ENCODE measurements around the gene SURF4. TPM values are rescaled to one million over a fixed set of nuclear protein-coding genes. Genes with fewer than 3 reads are reported as not detected.
"Not testable (repeated sequence)": the region's sequence is repeated elsewhere in the genome, so short reads cannot be mapped to it uniquely, and the experiment has no call there.

The SURF4 gene
- total RNA-seq, 1 donor from 2014 or later = 169 TPM

DNA sequence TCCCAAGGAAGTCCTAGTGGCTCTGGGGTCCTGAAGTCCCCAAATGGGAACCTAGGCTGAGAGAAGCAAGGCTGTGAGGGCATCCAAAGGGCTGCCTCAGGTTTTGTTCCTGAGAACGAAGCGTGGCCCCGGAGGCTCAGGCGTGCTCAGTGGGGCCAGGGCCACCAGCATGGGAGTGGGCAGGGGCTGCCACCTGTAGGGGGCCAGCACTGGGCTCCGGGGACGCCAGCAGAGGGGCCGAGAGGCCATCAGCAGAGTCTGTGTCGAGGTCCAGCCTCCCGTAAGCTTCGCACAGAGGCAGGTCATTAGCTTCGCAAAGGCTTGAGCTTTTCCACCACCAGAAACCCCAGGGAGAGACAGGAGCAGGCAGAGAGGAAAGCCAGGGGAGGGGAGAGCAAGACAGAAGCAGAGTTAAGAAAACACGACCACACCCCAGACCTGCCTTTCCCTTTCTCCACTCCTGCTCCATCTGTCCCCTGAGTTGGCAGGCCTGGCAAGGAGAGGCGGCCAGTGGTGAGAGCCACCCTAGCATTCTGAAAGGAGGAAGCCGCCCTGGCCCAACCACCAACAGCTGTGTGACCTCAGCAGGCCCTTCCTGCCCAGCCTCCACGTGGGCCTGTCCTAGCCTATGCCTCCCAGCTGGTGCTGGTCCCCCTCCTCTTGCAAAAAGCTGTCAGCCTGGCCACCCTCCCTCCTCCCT is 34.3 kb downstream of the SURF4 start:
- H3K4me1 Mint-ChIP-seq (ENCODE audit: unreplicated experiment) = peaks cover 6% of the 10 kb centered on the region
- no peaks in the 10 kb centered on the region for H3K9me3 Mint-ChIP-seq (ENCODE audit: unreplicated experiment)
- TF ChIP-seq CTCF (IDR thresholded peaks at IDR 0.05; ENCODE audit: unreplicated experiment) = no peak
- H3K27ac Mint-ChIP-seq (ENCODE audit: unreplicated experiment) = no peak overlapping the region
- peaks cover 8% of the 10 kb centered on the region for H3K27me3 Mint-ChIP-seq (ENCODE audit: unreplicated experiment)
- DNase-seq (ENCODE audit: low spot score) = no peak
- no peak overlapping the region for H3K4me3 Mint-ChIP-seq (ENCODE audit: unreplicated experiment)
- H3K36me3 Mint-ChIP-seq (ENCODE audit: low read depth, unreplicated experiment) = peaks cover 18% of the 10 kb centered on the region

DNA sequence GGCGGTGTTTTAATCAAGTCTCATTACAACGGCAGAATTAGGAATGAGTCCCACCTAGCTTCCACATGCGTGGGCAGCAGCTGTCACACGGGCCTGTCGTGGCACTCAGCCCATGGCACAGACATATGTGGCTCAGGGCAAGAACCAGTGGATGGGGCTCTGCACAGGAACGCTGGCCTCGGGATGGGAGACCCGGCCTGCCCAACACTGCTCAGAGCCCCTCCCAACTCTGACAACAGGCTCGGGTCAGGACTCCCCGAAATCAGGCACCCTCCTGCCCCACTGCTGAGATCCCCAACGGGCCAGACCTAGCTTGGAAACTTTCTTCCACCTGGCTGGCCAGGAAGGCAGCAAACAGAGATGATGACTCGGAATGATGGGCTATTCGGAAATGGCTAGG is 34.9 kb downstream of the SURF4 start:
- no peak for TF ChIP-seq CTCF (IDR thresholded peaks at IDR 0.05; ENCODE audit: unreplicated experiment)
- Mint-ChIP-seq H3K27ac (ENCODE audit: unreplicated experiment) (no peak overlapping the region), H3K27me3 (ENCODE audit: unreplicated experiment) (peaks cover 8% of the 10 kb centered on the region), H3K36me3 (ENCODE audit: low read depth, unreplicated experiment) (peaks cover 18% of the 10 kb centered on the region), H3K4me3 (ENCODE audit: unreplicated experiment) (no peak overlapping the region), H3K9me3 (ENCODE audit: unreplicated experiment) (no peaks in the 10 kb centered on the region), H3K4me1 (ENCODE audit: unreplicated experiment) (peaks cover 3% of the 10 kb centered on the region)
- no peak for DNase-seq (ENCODE audit: low spot score)

DNA sequence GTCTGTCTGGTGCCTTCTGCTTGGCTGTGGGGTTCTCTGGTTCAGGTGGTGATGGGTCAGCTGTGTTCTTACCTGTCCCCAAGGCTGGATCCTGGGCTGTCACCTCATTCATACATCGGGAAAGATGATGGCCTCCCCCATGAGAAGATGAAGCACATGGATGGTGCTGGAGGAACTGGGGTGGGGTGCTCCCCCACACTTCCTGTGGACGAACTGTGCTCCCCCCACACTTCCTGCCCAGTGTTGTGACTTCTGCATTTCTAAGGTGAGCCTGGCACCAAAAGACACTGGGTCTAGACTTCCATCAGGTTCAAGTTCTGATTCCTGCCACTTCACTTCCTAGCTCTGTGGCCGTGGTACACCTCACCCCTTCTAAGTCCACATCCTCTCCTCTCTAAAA is 35.6 kb downstream of the SURF4 start:
- DNase-seq (ENCODE audit: low spot score) = no peak
- peaks cover 21% of the 10 kb centered on the region for H3K36me3 Mint-ChIP-seq (ENCODE audit: low read depth, unreplicated experiment)
- H3K27me3 Mint-ChIP-seq (ENCODE audit: unreplicated experiment) = peaks cover 8% of the 10 kb centered on the region
- no peak overlapping the region for H3K4me3 Mint-ChIP-seq (ENCODE audit: unreplicated experiment)
- no peak overlapping the region for H3K27ac Mint-ChIP-seq (ENCODE audit: unreplicated experiment)
- peaks cover 8% of the 10 kb centered on the region for H3K4me1 Mint-ChIP-seq (ENCODE audit: unreplicated experiment)
- H3K9me3 Mint-ChIP-seq (ENCODE audit: unreplicated experiment) = no peaks in the 10 kb centered on the region
- no peak for TF ChIP-seq CTCF (IDR thresholded peaks at IDR 0.05; ENCODE audit: unreplicated experiment)

DNA sequence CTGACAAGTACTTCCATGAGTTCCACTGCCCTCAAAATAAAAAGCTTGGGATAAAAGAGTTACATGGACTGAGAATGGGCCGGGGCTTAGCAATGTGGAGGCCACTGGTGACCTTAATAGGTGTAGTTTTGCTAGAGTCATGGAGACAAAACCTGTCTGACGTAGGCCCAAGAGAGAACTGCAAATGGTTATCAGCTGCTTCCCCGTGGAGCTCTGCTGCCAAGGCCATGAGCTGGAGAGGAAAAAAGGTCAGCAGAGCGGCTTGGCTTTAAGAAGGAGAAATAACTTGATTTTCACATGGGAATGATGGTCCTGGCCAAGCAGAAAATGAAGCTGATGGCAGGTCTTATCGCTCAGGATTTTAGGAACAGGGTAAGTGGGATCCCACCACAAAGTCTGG is 36.2 kb downstream of the SURF4 start:
- no peak for TF ChIP-seq CTCF (IDR thresholded peaks at IDR 0.05; ENCODE audit: unreplicated experiment)
- Mint-ChIP-seq H3K27ac (ENCODE audit: unreplicated experiment) (no peak overlapping the region), H3K4me1 (ENCODE audit: unreplicated experiment) (peaks cover 12% of the 10 kb centered on the region), H3K27me3 (ENCODE audit: unreplicated experiment) (peaks cover 6% of the 10 kb centered on the region), H3K36me3 (ENCODE audit: low read depth, unreplicated experiment) (peaks cover 21% of the 10 kb centered on the region), H3K4me3 (ENCODE audit: unreplicated experiment) (peak overlapping the region; percentile 38), H3K9me3 (ENCODE audit: unreplicated experiment) (no peaks in the 10 kb centered on the region)
- DNase-seq (ENCODE audit: low spot score) = no peak

GRCh38 chr9:133335924-133336811 is 39.7 kb downstream of the SURF4 start, which contains the start of gene SURF6:
Gene SURF6, minus strand, starts transcription at chr9:133336188. Its CDS starts 56 bp downstream, at chr9:133336132.
- no peak for TF ChIP-seq CTCF (IDR thresholded peaks at IDR 0.05; ENCODE audit: unreplicated experiment)
- H3K4me3 Mint-ChIP-seq (ENCODE audit: unreplicated experiment) = peak within 1 kb of the TSS; percentile 98
- H3K4me1 Mint-ChIP-seq (ENCODE audit: unreplicated experiment) = peaks cover 20% of the 10 kb centered on the region
- H3K9me3 Mint-ChIP-seq (ENCODE audit: unreplicated experiment) = no peaks in the 10 kb centered on the region
- H3K27me3 Mint-ChIP-seq (ENCODE audit: unreplicated experiment) = peaks cover 6% of the 10 kb centered on the region
- peak within 1 kb of the TSS; percentile 82 for H3K27ac Mint-ChIP-seq (ENCODE audit: unreplicated experiment)
- peaks cover 34% of the 10 kb centered on the region for H3K36me3 Mint-ChIP-seq (ENCODE audit: low read depth, unreplicated experiment)
- peak; percentile 89 for DNase-seq (ENCODE audit: low spot score)

DNA sequence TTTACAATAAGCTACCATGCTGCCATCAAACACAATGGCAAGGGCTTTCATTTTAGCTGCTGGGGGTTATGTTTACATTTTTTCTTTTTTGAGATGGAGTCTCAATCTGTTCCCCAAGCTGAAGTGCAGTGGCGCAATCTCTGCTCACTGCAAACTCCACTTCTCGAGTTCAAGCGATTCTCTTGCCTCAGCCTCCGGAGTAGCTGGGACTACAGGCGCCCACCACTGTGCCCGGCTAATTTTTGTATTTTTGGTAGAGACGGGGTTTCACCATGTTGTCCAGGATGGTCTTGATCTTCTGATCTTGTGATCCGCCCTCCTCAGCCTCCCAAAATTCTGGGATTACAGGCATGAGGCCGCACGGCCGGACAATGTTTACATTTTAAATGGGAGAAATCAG is 41.0 kb downstream of the SURF4 start:
- Mint-ChIP-seq H3K36me3 (ENCODE audit: low read depth, unreplicated experiment) (peaks cover 34% of the 10 kb centered on the region), H3K4me3 (ENCODE audit: unreplicated experiment) (peak overlapping the region; percentile 98), H3K4me1 (ENCODE audit: unreplicated experiment) (peaks cover 17% of the 10 kb centered on the region)
- not testable (repeated sequence) for DNase-seq (ENCODE audit: low spot score); H3K9me3 Mint-ChIP-seq (ENCODE audit: unreplicated experiment); H3K27me3 Mint-ChIP-seq (ENCODE audit: unreplicated experiment); H3K27ac Mint-ChIP-seq (ENCODE audit: unreplicated experiment)

Data from endothelial cell (in vitro differentiated cells).